Spinal cord (tissue), 10 donors: ENCODE results near the gene CACNA1H. TPM values are rescaled to one million over a fixed set of nuclear protein-coding genes. Genes with fewer than 3 reads are reported as not detected.
"Not testable (repeated sequence)": the region's sequence is repeated elsewhere in the genome, so short reads cannot be mapped to it uniquely, and the experiment has no call there.

Experiments
- DNase-seq, 6 donors: peaks; one replicate each; pipeline versions ENCODE4 v3.0.0 to v3.0.0-alpha.2; 2013 to 2015; ENCODE audit warnings: low spot score in 6 of 6, low read depth in 4 of 6
- H3K27ac ChIP-seq: one replicate; pipeline ENCODE4 v1.5.1; 2013; ENCODE audit warnings: low read depth, low read length, control low read depth
- H3K27me3 ChIP-seq: one replicate; pipeline ENCODE4 v1.6.1; 2013; ENCODE audit warnings: low read length; ENCODE audit not compliant: control insufficient read depth, insufficient read depth
- H3K36me3 ChIP-seq: one replicate; pipeline ENCODE4 v1.6.1; 2013; ENCODE audit warnings: low read length; ENCODE audit not compliant: control insufficient read depth, insufficient read depth
- H3K4me1 ChIP-seq: one replicate; pipeline ENCODE4 v1.6.1; 2013; ENCODE audit warnings: low read length; ENCODE audit not compliant: control insufficient read depth, insufficient read depth
- H3K4me3 ChIP-seq: one replicate; pipeline ENCODE4 v1.5.1; 2013; ENCODE audit warnings: low read depth, low read length, control low read depth
- H3K9me3 ChIP-seq: one replicate; pipeline ENCODE4 v1.6.1; 2013; ENCODE audit warnings: low read length; ENCODE audit not compliant: control insufficient read depth, insufficient read depth
- WGBS: methylation state at CpG from one replicate; pipeline ENCODE4 v1.1.5; 2013; ENCODE audit warnings: missing lambda C conversion rate; ENCODE audit not compliant: insufficient coverage; 5-methylcytosine and 5-hydroxymethylcytosine counted together
- polyA plus RNA-seq, 2 donors: library from polyadenylated mRNA; unstranded; fragments of 120-200 nt; gene quantifications; one replicate each; pipeline ENCODE4 v1.2.1, GENCODE V29; 2013; ENCODE audit not compliant: insufficient read length in 2 of 2
- total RNA-seq, 2 donors: library from RNA; depleted of rRNA in 1 of 2; stranded (reverse); fragments of 120-200 nt in 1 of 2; fragments of >200 nt in 1 of 2; gene quantifications; one replicate each; pipeline versions ENCODE4 v1.2.3 to v1.2.4, GENCODE V29; 2013 to 2014
- donor health status: healthy.

The CACNA1H gene
- total and polyA plus RNA-seq, 4 donors: 7.8 to 20.1 (median 13.1) TPM

- H3K4me1 ChIP-seq, H3K4me3 ChIP-seq, H3K9me3 ChIP-seq, H3K36me3 ChIP-seq, DNase-seq, H3K27ac ChIP-seq: not testable (repeated sequence)
- WGBS: 78% methylated on average over 12 of the region's 26 CpGs
- H3K27me3 ChIP-seq: peaks cover 18% of the 10 kb centered on the region
Observed at GRCh38 chr16:1255276-1256122, 102.6 kb downstream of the CACNA1H start, which contains the start of gene TPSD1. TSS of gene TPSD1 (plus strand) at chr16:1256069. CDS start at chr16:1256281, 212 bp downstream.

- H3K9me3 ChIP-seq, H3K36me3 ChIP-seq, DNase-seq, H3K4me3 ChIP-seq, H3K27ac ChIP-seq, H3K4me1 ChIP-seq: not testable (repeated sequence)
- 84% methylated on average over 19 of the region's 23 CpGs for WGBS
- peaks cover 27% of the 10 kb centered on the region for H3K27me3 ChIP-seq
Observed at GRCh38 chr16:1256296-1256873, 103.5 kb downstream of the CACNA1H start.

- peaks cover 32% of the 10 kb centered on the region for H3K27me3 ChIP-seq
- 80% methylated on average over 20 of the region's 22 CpGs for WGBS
- DNase-seq: no peak
- H3K36me3 ChIP-seq: no peaks in the 10 kb centered on the region
- H3K27ac ChIP-seq: no peak overlapping the region
- no peaks in the 10 kb centered on the region for H3K9me3 ChIP-seq
- no peak overlapping the region for H3K4me3 ChIP-seq
- H3K4me1 ChIP-seq: peaks cover 4% of the 10 kb centered on the region
Observed at GRCh38 chr16:1256874-1257322, 104.0 kb downstream of the CACNA1H start.

GRCh38 chr16:1257561-1258224 lies 104.8 kb downstream of the CACNA1H start:
- Histone ChIP-seq H3K36me3 (no peaks in the 10 kb centered on the region), H3K27me3 (peaks cover 39% of the 10 kb centered on the region), H3K4me3 (no peak overlapping the region), H3K4me1 (peaks cover 4% of the 10 kb centered on the region), H3K27ac (no peak overlapping the region), H3K9me3 (no peaks in the 10 kb centered on the region)
- DNase-seq: no peak
- 81% methylated on average over 32 of the region's 34 CpGs for WGBS

GRCh38 chr16:1258225-1258600 lies 105.3 kb downstream of the CACNA1H start:
- H3K27me3 ChIP-seq: peaks cover 44% of the 10 kb centered on the region
- no peaks in the 10 kb centered on the region for H3K9me3 ChIP-seq
- WGBS: 74% methylated on average over 12 of the region's 12 CpGs
- DNase-seq: no peak
- peaks cover 4% of the 10 kb centered on the region for H3K4me1 ChIP-seq
- H3K4me3 ChIP-seq: no peak overlapping the region
- no peak overlapping the region for H3K27ac ChIP-seq
- H3K36me3 ChIP-seq: no peaks in the 10 kb centered on the region

GRCh38 chr16:1258906-1259759 lies 106.2 kb downstream of the CACNA1H start:
- Histone ChIP-seq H3K27ac (no peak overlapping the region), H3K9me3 (no peaks in the 10 kb centered on the region), H3K27me3 (peaks cover 45% of the 10 kb centered on the region), H3K36me3 (no peaks in the 10 kb centered on the region), H3K4me1 (peaks cover 4% of the 10 kb centered on the region), H3K4me3 (no peak overlapping the region)
- WGBS: 25% methylated on average over 38 of the region's 42 CpGs
- DNase-seq: no peak

GRCh38 chr16:1259760-1260068 lies 106.8 kb downstream of the CACNA1H start:
- DNase-seq: no peak

GRCh38 chr16:1260101-1260680 lies 107.3 kb downstream of the CACNA1H start:
- Histone ChIP-seq H3K27ac (no peak overlapping the region), H3K27me3 (peaks cover 45% of the 10 kb centered on the region)
- WGBS: 72% methylated on average over 36 of the region's 36 CpGs

More at GRCh38 chr16:1259760-1260068, 106.8 kb downstream of the CACNA1H start:
- H3K36me3 ChIP-seq: no peaks in the 10 kb centered on the region
- H3K27me3 ChIP-seq: peaks cover 45% of the 10 kb centered on the region
- no peak overlapping the region for H3K4me3 ChIP-seq
- peaks cover 4% of the 10 kb centered on the region for H3K4me1 ChIP-seq
- H3K9me3 ChIP-seq: no peaks in the 10 kb centered on the region
- H3K27ac ChIP-seq: no peak overlapping the region
- 22% methylated on average over 11 of the region's 11 CpGs for WGBS

More at GRCh38 chr16:1260101-1260680, 107.3 kb downstream of the CACNA1H start:
- Histone ChIP-seq H3K9me3 (no peaks in the 10 kb centered on the region), H3K4me1 (peaks cover 4% of the 10 kb centered on the region), H3K4me3 (no peak overlapping the region), H3K36me3 (no peaks in the 10 kb centered on the region)
- DNase-seq: no peak
